ENCODE data around the gene BLOC1S3. TPM values are rescaled to one million over a fixed set of nuclear protein-coding genes. Genes with fewer than 3 reads are reported as not detected.

Gene BLOC1S3
- total RNA-seq, 1 donor from 2014 or later = 3.5 TPM

DNA sequence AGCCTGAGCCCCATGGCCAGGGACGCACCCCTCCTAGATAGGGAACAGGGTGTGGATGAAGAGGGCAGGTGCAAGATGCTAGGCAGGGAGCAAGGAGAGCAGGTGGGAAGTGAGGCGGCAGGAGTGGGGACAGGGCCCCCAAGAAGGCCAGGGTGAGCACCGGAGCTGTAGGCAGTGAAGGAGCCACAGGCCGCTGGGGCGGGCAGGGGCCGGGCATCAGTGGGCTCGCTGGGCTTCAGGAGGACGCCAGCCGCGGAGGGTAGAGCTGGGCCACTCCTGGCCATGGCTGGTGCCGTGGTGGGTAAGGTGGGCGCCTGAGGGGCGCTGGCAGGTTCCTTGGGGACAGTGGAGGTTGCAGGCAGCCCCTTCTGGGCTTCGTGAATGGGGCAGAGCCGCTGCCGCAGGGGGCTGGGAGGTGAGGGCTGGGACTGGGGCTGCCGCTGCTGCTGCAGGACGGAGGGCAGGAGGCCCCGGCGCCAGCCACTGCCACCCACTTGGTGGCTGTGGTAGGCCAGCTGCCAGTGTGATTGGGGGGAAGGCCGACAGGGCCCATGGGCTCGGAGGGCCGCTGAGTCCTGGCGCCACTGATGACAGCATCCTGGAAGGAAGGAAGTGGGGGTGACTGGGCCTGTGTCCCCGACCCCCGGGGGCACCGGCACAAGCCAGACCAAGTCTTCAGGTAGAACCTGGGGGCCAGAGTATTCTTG is 19.9 kb upstream of the BLOC1S3 start:
- H3K36me3 ChIP-seq = no peaks in the 10 kb centered on the region
- no peaks in the 10 kb centered on the region for H3K9me3 ChIP-seq (replicated peaks)
- no peak overlapping the region for H3K4me3 ChIP-seq
- no peak overlapping the region for H3K27ac ChIP-seq (replicated peaks)
- H3K4me1 ChIP-seq = peaks cover 11% of the 10 kb centered on the region
- intact Hi-C loops (cut with micrococcal nuclease) = no loop called here
- TF ChIP-seq, protein P1, sequence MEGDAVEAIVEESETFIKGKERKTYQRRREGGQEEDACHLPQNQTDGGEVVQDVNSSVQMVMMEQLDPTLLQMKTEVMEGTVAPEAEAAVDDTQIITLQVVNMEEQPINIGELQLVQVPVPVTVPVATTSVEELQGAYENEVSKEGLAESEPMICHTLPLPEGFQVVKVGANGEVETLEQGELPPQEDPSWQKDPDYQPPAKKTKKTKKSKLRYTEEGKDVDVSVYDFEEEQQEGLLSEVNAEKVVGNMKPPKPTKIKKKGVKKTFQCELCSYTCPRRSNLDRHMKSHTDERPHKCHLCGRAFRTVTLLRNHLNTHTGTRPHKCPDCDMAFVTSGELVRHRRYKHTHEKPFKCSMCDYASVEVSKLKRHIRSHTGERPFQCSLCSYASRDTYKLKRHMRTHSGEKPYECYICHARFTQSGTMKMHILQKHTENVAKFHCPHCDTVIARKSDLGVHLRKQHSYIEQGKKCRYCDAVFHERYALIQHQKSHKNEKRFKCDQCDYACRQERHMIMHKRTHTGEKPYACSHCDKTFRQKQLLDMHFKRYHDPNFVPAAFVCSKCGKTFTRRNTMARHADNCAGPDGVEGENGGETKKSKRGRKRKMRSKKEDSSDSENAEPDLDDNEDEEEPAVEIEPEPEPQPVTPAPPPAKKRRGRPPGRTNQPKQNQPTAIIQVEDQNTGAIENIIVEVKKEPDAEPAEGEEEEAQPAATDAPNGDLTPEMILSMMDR (IDR thresholded peaks at IDR 0.05; ENCODE audit: borderline replicate concordance) = no peak
- H3K27me3 ChIP-seq (ENCODE audit: low read depth) = peaks cover 53% of the 10 kb centered on the region
- no peak for DNase-seq

DNA sequence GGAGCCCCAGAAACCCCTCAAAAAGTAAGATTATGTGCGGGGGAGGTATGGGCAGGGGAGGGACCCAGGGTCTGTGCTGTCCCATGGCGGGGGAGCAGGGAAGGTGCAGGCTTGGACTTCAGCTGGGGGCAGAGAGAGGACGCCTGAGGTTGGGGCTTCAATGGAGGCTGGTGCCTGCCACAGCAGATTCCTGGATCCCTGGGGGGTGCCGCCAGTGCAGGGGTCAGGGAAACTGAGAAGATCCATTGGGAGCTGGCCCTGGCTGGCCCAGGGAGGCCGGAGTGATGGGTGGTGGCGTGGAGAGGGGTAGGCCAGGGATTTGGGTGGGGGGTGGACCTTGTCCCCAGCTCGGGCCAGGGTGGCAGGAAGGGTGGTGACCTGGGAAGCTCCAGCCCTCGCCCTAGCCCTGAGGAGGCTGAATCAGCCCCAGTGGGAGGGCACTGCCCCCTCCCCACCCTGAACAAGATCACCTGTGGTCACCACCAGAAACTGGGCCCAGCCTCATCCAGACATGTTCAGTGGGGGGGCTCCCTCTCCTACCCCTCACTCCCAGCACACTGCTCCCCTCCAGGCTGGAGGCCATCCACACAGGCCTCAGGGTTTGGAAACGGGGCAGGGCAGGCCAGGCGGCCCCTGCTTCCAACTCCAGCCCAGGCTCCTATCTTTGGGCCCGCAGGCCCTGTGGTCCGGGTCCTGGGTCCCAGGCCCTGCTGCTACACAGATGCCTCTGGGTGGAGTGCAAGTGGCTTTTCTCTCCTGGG is 19.2 kb upstream of the BLOC1S3 start:
- DNase-seq = no peak
- peaks cover 53% of the 10 kb centered on the region for H3K27me3 ChIP-seq (ENCODE audit: low read depth)
- TF ChIP-seq, protein P1 (IDR thresholded peaks at IDR 0.05; ENCODE audit: borderline replicate concordance) = no peak
- peaks cover 9% of the 10 kb centered on the region for H3K4me1 ChIP-seq
- no peak overlapping the region for H3K27ac ChIP-seq (replicated peaks)
- H3K9me3 ChIP-seq (replicated peaks) = no peaks in the 10 kb centered on the region
- intact Hi-C loops (cut with micrococcal nuclease) = no loop called here
- no peaks in the 10 kb centered on the region for H3K36me3 ChIP-seq
- no peak overlapping the region for H3K4me3 ChIP-seq

DNA sequence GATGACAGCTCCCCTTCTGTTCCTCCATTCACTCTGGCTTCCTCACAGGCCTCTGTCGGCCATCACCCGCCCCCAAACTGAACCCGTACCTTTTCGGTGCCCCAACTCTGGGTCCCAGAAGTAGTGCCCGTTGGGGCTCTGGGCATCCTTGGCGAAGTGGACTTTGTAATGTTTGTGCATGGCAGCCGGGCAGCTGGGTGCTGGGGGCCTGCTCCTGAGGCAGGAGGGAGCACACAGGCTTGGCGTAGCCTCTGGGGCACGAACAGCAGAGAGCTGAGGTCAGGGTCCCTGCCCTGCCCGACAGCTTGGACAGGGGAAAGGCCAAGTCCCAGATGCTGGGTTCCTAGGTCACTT is 18.6 kb upstream of the BLOC1S3 start:
- Histone ChIP-seq H3K4me3 (no peak overlapping the region), H3K27ac (replicated peaks) (no peak overlapping the region), H3K4me1 (peaks cover 13% of the 10 kb centered on the region), H3K36me3 (no peaks in the 10 kb centered on the region), H3K9me3 (replicated peaks) (no peaks in the 10 kb centered on the region), H3K27me3 (ENCODE audit: low read depth) (peaks cover 53% of the 10 kb centered on the region)
- TF ChIP-seq, protein P1 (IDR thresholded peaks at IDR 0.05; ENCODE audit: borderline replicate concordance) = no peak
- intact Hi-C loops (cut with micrococcal nuclease) = no loop called here
- no peak for DNase-seq

DNA sequence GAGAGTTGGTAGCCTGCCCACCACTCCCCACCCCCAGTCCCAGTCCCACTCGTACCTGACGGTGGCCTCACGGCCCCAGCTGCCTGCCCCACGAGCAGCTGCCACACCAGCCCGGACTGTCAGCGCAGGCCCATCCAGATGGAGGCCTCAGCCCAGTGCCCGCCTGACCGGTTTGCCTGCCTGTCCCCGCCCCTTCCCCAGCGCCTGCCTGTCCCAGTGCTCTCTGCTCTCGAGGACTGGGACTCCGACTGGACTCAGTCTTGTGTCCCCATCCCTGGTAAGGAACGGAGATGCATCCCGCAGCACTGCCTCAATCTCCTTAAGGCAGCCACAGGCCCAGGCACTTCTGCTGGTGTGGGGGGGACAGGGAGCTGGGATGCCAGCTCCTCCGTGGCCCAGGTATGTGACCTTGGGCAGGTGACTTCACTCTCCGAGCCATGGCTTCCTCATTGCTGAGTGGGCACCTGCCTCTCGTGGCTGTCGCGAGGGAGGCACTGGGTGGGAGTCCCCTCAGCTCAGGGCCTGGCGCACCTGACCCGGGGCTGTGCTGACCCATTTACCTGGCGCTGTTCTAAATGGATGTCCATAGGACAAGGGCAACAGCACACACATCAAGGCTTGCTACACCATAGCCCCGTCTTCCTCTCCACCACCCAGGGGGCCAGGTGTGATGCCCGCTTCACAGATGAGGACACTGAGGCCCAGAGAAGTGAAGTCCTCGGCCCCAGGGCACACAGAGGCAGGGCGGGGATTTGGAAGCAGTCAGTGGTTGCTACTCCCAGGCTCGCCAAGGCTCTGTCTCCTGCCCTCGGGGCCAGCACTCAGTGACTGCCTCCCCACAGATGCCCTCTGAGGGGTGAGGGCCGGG is 17.5 kb upstream of the BLOC1S3 start, which contains the start of gene NKPD1:
Gene NKPD1, minus strand, starts transcription at position 113 of the 868 bp plus-strand sequence. CDS start 832 bp downstream, outside the sequence.
- peaks cover 22% of the 10 kb centered on the region for H3K4me1 ChIP-seq
- no peak for DNase-seq
- no peaks in the 10 kb centered on the region for H3K36me3 ChIP-seq
- no peak within 1 kb of the TSS for H3K4me3 ChIP-seq
- no peak within 1 kb of the TSS for H3K27ac ChIP-seq (replicated peaks)
- H3K9me3 ChIP-seq (replicated peaks) = no peaks in the 10 kb centered on the region
- TF ChIP-seq, protein P1 (IDR thresholded peaks at IDR 0.05; ENCODE audit: borderline replicate concordance) = no peak
- peaks cover 53% of the 10 kb centered on the region for H3K27me3 ChIP-seq (ENCODE audit: low read depth)
- intact Hi-C loops (cut with micrococcal nuclease) = no loop called here
